B cell (primary cell): ENCODE measurements around the gene SLC25A13. TPM values are rescaled to one million over a fixed set of nuclear protein-coding genes. Genes with fewer than 3 reads are reported as not detected.

Source experiments
- ATAC-seq: fragments of 200-7000 bp; cut with Tn5 transposase; one replicate; pipeline ENCODE4 v1.10.0; 2021; ENCODE audit warnings: low read depth, mild to moderate bottlenecking, moderate number of reproducible peaks, moderate library complexity
- CTCF ChIA-PET: fragments of 350-600 bp; sonication (Branson Sonifier 250); formaldehyde crosslinking; loops from one replicate; lab custom pipeline; 2021; ENCODE audit warnings: antibody characterized with exemption, inconsistent platforms; lab: Charles Lee
- POLR2A ChIA-PET: fragments of 350-600 bp; sonication (Branson Sonifier 250); formaldehyde crosslinking; loops from one replicate; lab custom pipeline; 2021; ENCODE audit warnings: antibody characterized with exemption; lab: Charles Lee
- DNase-seq: peaks from one replicate; pipeline ENCODE4 v3.0.0; 2013
- H2AFZ ChIP-seq: 2 replicates; pipeline ENCODE4 v1.6.1; 2012; ENCODE audit warnings: mild to moderate bottlenecking, low read depth, low read length; ENCODE audit not compliant: insufficient read depth, poor library complexity, severe bottlenecking
- H3K27ac ChIP-seq, 2 donors: 1 replicate in 1 of 2; 2 replicates in 1 of 2; pipeline ENCODE4 v1.5.1; 2012 to 2013; ENCODE audit warnings: low read length in 2 of 2, mild to moderate bottlenecking in 2 of 2, moderate library complexity in 1 of 2
- H3K27me3 ChIP-seq, 4 experiments: fragments of 200-600 bp in 1 of 4; sonication (generic) in 1 of 4; replicated peaks in 1 of 4; 1 replicate in 2 of 4; 2 replicates in 2 of 4; pipeline versions ENCODE4 v1.6.1 to v1.7.0; 2013 to 2016; ENCODE audit warnings: low read length in 3 of 4, mild to moderate bottlenecking in 2 of 4, mixed read lengths in 1 of 4, moderate library complexity in 1 of 4; ENCODE audit not compliant: insufficient read depth in 4 of 4, control insufficient read depth in 3 of 4; ENCODE audit errors: control extremely low read depth in 1 of 4
- H3K36me3 ChIP-seq, 2 experiments: replicated peaks in 1 of 2; 1 replicate in 1 of 2; 2 replicates in 1 of 2; pipeline versions ENCODE4 v1.6.1 to v1.7.1; 2013; ENCODE audit warnings: low read length in 1 of 2; ENCODE audit not compliant: insufficient read depth in 2 of 2, control insufficient read depth in 1 of 2; ENCODE audit errors: control extremely low read depth in 1 of 2, extremely low read depth in 1 of 2
- H3K4me1 ChIP-seq, 2 donors: fragments of 200-600 bp in 1 of 2; sonication (generic) in 1 of 2; 1 replicate in 1 of 2; 2 replicates in 1 of 2; pipeline versions ENCODE4 v1.5.1 to v1.6.1; 2013 to 2017; ENCODE audit warnings: low read length in 2 of 2; ENCODE audit not compliant: control insufficient read depth in 2 of 2, insufficient read depth in 2 of 2
- H3K4me2 ChIP-seq: replicated peaks from 2 replicates; pipeline ENCODE3; 2012; ENCODE audit warnings: mild to moderate bottlenecking, low read depth, low read length; ENCODE audit not compliant: poor library complexity, severe bottlenecking
- H3K4me3 ChIP-seq, 5 experiments: fragments of 200-600 bp in 1 of 5; sonication (generic) in 1 of 5; 1 replicate in 3 of 5; 2 replicates in 2 of 5; pipeline versions ENCODE4 v1.5.1 to v1.7.0; 2011 to 2016; ENCODE audit warnings: low read length in 4 of 5, mild to moderate bottlenecking in 4 of 5, low read depth in 2 of 5, control low read depth in 1 of 5, moderate library complexity in 1 of 5; ENCODE audit not compliant: insufficient read depth in 1 of 5; ENCODE audit errors: control extremely low read depth in 1 of 5, extremely low read depth in 1 of 5
- H3K79me2 ChIP-seq: fragments of 200-600 bp; sonication (generic); one replicate; pipeline ENCODE4 v1.6.0; 2016; ENCODE audit warnings: low read length; ENCODE audit not compliant: control insufficient read depth, insufficient read depth
- H3K9ac ChIP-seq: fragments of 200-600 bp; sonication (generic); 2 replicates; pipeline ENCODE4 v1.6.1; 2017; ENCODE audit warnings: mild to moderate bottlenecking, low read length, moderate library complexity
- H3K9me3 ChIP-seq, 3 donors: one replicate each; pipeline versions ENCODE4 v1.6.1 to v1.7.1; 2013; ENCODE audit warnings: low read length in 2 of 3; ENCODE audit not compliant: control insufficient read depth in 2 of 3, insufficient read depth in 1 of 3; ENCODE audit errors: control extremely low read depth in 1 of 3
- H4K20me1 ChIP-seq: 2 replicates; pipeline ENCODE4 v1.6.0; 2012; ENCODE audit warnings: mild to moderate bottlenecking, low read length; ENCODE audit not compliant: insufficient read depth, control insufficient read depth, poor library complexity, severe bottlenecking
- H3K27ac Mint-ChIP-seq: one replicate; pipeline ENCODE4 v1.8.0; 2021; ENCODE audit warnings: mixed read lengths
- H3K27me3 Mint-ChIP-seq: one replicate; pipeline ENCODE4 v1.8.0; 2021; ENCODE audit warnings: mixed read lengths
- H3K4me1 Mint-ChIP-seq: one replicate; pipeline ENCODE4 v1.8.0; 2021; ENCODE audit warnings: mixed read lengths
- H3K4me3 Mint-ChIP-seq: one replicate; pipeline ENCODE4 v1.8.0; 2021; ENCODE audit warnings: mixed read lengths
- H3K9me3 Mint-ChIP-seq: one replicate; pipeline ENCODE4 v1.8.0; 2022; ENCODE audit warnings: mixed read lengths; ENCODE audit not compliant: insufficient read depth
- CTCF ChIP-seq: fragments of 200-600 bp; IDR thresholded peaks from one replicate; pipeline ENCODE4 v1.8.0; 2022; ENCODE audit warnings: antibody characterized with exemption, mild to moderate bottlenecking
- EZH2 ChIP-seq: IDR thresholded peaks from 2 replicates; pipeline ENCODE4 v1.6.1; 2012; ENCODE audit warnings: borderline replicate concordance, low read depth, mild to moderate bottlenecking, moderate library complexity, low read length; ENCODE audit not compliant: insufficient read depth, poor library complexity, severe bottlenecking
- WGBS: methylation state at CpG from one replicate; pipeline ENCODE4 v1.1.5; 2013; ENCODE audit warnings: missing lambda C conversion rate; ENCODE audit not compliant: insufficient coverage; 5-methylcytosine and 5-hydroxymethylcytosine counted together
- intact Hi-C: fragments of 100-400 bp; cut with micrococcal nuclease; formaldehyde crosslinking; loops from one replicate; pipeline ENCODE4 v1.10.0; 2022
- polyA plus RNA-seq: library from polyadenylated mRNA; depleted of rRNA; stranded (reverse); fragments of >200 nt; gene quantifications from 2 replicates; pipeline ENCODE4 v1.2.3, GENCODE V29; 2012
- total RNA-seq, 2 donors: library from RNA; stranded (reverse); fragments of 120-200 nt in 1 of 2; gene quantifications; 1 replicate in 1 of 2; 2 replicates in 1 of 2; pipeline versions ENCODE4 v1.2.3 to v1.2.4, GENCODE V29; 2013 to 2022

Gene SLC25A13
- total and polyA plus RNA-seq, 2 donors (not counting 1 experiment from before 2014, with no cell fraction given), result 12.5 to 30.9 TPM

- H3K27me3 Mint-ChIP-seq, result no peaks in the 10 kb centered on the region
- no peak overlapping the region for H3K4me2 ChIP-seq
- H3K79me2 ChIP-seq, result no peaks in the 10 kb centered on the region
- intact Hi-C loops, result no loop called here
- ATAC-seq (no peak), DNase-seq (no peak)
- ChIA-PET CTCF (no interaction called here), POLR2A (no interaction called here)
- no peak overlapping the region for H3K9ac ChIP-seq
- no peak overlapping the region for H2AFZ ChIP-seq
- H3K4me3 ChIP-seq, result no peak overlapping the region
- TF ChIP-seq EZH2 (no peak), CTCF (no peak)
- peaks cover 3 to 6% of the 10 kb centered on the region in 2 experiments for H3K36me3 ChIP-seq
- no peak overlapping the region for H3K27ac Mint-ChIP-seq
- no peaks in the 10 kb centered on the region for H3K4me1 ChIP-seq
- 86% methylated on average over 1 of the region's 3 CpGs for WGBS
- H3K9me3 ChIP-seq, result no peaks in the 10 kb centered on the region
- H3K4me1 Mint-ChIP-seq, result no peaks in the 10 kb centered on the region
- H4K20me1 ChIP-seq, result no peaks in the 10 kb centered on the region
- no peaks in the 10 kb centered on the region for H3K9me3 Mint-ChIP-seq
- no peaks in the 10 kb centered on the region for H3K27me3 ChIP-seq
- H3K4me3 Mint-ChIP-seq, result no peak overlapping the region
- H3K27ac ChIP-seq, result no peak overlapping the region
Measured at GRCh38 chr7:96198047-96198636, 123.8 kb downstream of the SLC25A13 start.

GRCh38 chr7:96196676-96197075, 125.2 kb downstream of the SLC25A13 start:
- no peak for DNase-seq
- WGBS, result 90% methylated on average over 2 of the region's 4 CpGs
- H3K36me3 ChIP-seq, result peaks cover 14 to 15% of the 10 kb centered on the region in 2 experiments
- CTCF ChIA-PET, result no interaction called here
- H3K4me3 Mint-ChIP-seq, result no peak overlapping the region
- H3K9me3 Mint-ChIP-seq, result no peaks in the 10 kb centered on the region
- no peaks in the 10 kb centered on the region for H3K9me3 ChIP-seq
- H3K79me2 ChIP-seq, result no peaks in the 10 kb centered on the region
- no peaks in the 10 kb centered on the region for H3K4me1 Mint-ChIP-seq
- intact Hi-C loops, result no loop called here
- H3K27me3 ChIP-seq, result no peaks in the 10 kb centered on the region
- TF ChIP-seq CTCF, result no peak
- no peak for TF ChIP-seq EZH2
- no peak overlapping the region for H3K9ac ChIP-seq
- H2AFZ ChIP-seq, result no peak overlapping the region
- no peaks in the 10 kb centered on the region for H4K20me1 ChIP-seq
- no peak for ATAC-seq
- no peaks in the 10 kb centered on the region for H3K4me1 ChIP-seq
- POLR2A ChIA-PET, result no interaction called here
- no peak overlapping the region for H3K27ac ChIP-seq
- H3K4me3 ChIP-seq, result no peak overlapping the region
- H3K4me2 ChIP-seq, result no peak overlapping the region
- no peak overlapping the region for H3K27ac Mint-ChIP-seq
- no peaks in the 10 kb centered on the region for H3K27me3 Mint-ChIP-seq
